Kidney tubule cell (primary cell): ENCODE data around the gene AMOTL2.

Experiments used
- DNase-seq: peaks from one replicate; pipeline ENCODE4 v3.0.0-alpha.2; 2018; ENCODE audit warnings: low spot score

AMOTL2 gene

DNA sequence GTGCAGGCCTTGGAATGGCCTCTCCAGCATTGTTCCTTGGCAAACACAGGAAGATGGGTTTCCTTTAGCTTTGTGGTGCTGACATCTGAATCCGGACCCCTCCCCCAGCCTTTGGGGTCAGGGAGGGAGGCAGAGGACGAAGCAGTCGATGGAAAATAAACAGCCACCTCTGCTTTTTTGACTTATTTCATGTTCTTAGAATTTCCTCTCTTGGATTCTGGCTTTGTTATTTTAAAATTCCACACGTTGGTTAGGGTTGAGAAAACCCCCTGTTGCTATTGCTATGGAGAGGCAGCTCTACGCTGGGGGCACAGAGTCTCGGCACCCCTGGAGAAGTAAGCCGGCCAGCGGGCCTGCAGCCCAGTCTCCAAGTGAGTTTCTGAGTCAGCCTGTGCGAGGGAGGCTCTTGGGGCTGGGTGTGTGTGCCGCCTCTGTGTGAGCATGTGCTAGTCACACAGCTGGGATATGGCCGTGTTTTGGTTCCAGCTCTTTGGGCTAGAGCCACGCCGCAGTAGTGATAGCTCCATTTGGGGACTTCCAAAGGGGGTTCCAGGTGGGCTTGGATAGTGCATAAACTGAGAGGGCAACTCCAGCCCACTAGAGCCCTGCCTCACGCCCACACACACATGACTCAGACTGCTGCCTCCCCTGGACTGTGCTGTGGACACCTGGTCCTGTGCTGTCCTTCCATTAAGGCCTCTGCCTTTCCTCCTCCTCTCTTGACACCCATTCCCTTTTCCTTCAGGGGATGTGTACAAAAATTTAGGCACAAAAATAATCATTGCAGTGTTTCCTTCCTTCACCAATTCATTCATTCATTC is 58.8 kb downstream of the AMOTL2 start:
- peak; percentile 58 for DNase-seq

GRCh38 chr3:134314588-134315285 is 59.5 kb downstream of the AMOTL2 start:
- no peak for DNase-seq

GRCh38 chr3:134313847-134314587 is 60.2 kb downstream of the AMOTL2 start:
- DNase-seq = peak; percentile 71

GRCh38 chr3:134312873-134313846 is 61.1 kb downstream of the AMOTL2 start:
- DNase-seq = peak; percentile 85

DNA sequence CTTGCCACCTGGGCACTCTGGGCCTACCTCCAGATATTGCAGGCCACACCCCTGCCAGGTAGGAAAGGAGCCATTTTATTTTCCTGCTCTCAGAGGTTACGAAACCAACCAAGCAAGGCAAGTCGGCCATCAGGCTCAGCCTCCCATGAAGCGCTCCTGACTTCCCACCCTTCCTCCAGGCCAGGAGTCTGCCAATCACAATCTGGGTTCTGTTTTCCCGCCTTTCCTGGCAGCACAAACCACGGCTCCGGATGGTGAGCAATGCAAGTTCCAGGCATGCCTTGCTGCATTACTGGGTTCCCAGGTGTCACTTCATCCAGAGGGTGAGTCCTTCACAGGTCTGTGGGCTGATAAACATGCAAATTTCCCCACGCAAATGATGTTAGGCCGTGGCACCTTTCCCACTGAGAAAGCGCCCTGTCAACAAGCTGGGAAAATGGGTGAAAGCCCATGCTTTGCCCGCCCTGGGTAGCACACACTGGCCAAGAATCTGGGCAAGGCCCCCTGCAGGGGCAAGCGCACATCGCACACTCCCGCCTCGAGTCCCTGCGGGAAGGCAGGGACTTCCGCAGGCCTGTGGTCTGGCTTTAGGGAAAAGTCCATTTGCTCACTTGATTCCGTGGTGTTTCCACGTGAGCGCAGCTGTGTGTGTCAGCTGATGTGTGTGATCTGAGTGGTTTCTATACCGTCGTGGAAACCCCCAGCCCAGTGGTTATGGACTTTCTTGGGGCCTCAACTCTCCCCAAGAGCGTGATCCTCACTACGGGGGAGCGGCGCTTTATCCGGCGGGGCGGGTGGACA is 62.0 kb downstream of the AMOTL2 start:
- DNase-seq = peak; percentile 97

DNA sequence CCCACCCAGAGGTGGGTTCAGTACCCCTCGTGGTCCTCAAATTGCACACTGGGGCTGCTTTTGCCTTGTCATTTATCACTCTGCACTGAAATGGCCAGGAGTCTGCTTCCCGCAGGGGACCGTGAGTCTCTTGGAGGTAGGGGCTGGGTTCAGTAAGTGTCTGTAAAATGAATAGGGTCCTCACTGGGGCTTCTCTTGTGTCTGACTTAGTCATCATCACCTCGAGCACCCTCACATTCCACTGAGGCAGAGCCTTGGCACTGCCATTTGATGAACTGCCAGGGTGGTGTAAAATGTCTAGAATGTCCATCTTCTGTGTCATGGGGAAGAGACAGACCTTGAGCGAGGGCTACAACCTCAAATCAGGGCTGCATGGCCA is 62.6 kb downstream of the AMOTL2 start:
- no peak for DNase-seq

- peak; percentile 88 for DNase-seq
Measured at GRCh38 chr3:134311265-134311664, 63.0 kb downstream of the AMOTL2 start.

GRCh38 chr3:134309987-134310700 is 64.1 kb downstream of the AMOTL2 start:
- DNase-seq = peak; percentile 50

GRCh38 chr3:134308350-134308891 is 65.8 kb downstream of the AMOTL2 start:
- peak; percentile 81 for DNase-seq

- no peak for DNase-seq
Measured at GRCh38 chr3:134307425-134307824, 66.8 kb downstream of the AMOTL2 start.

- DNase-seq = no peak
Measured at GRCh38 chr3:134306320-134306719, 67.9 kb downstream of the AMOTL2 start.
